HepG2 (cell line): Measurements from ENCODE around the gene COPZ1. TPM values are rescaled to one million over a fixed set of nuclear protein-coding genes. Genes with fewer than 3 reads are reported as not detected.

ENCODE experiments used
- AGO1 ChIP-seq: fragments of 200-400 bp; formaldehyde crosslinking; IDR thresholded peaks from 2 replicates; pipeline ENCODE4 v1.6.1; 2017; ENCODE audit warnings: mild to moderate bottlenecking, low read depth, low read length, moderate library complexity; ENCODE audit not compliant: poor library complexity, severe bottlenecking
- CAMTA2 ChIP-seq: sonication (generic); formaldehyde crosslinking; IDR thresholded peaks from 2 replicates; pipeline ENCODE4 v1.4.0; 2020; ENCODE audit warnings: mild to moderate bottlenecking, missing genetic modification reagents, borderline replicate concordance
- ELK4 ChIP-seq: sonication (generic); formaldehyde crosslinking; IDR thresholded peaks from 2 replicates; pipeline ENCODE4 v1.9.0; 2021; ENCODE audit warnings: missing genetic modification reagents, borderline replicate concordance
- FOSL1 ChIP-seq: sonication (generic); formaldehyde crosslinking; IDR thresholded peaks from 2 replicates; pipeline ENCODE4 v1.9.0; 2021; ENCODE audit warnings: missing genetic modification reagents, borderline replicate concordance
- MTA3 ChIP-seq: sonication (generic); formaldehyde crosslinking; IDR thresholded peaks from 2 replicates; pipeline ENCODE4 v1.4.0; 2020; ENCODE audit warnings: missing genetic modification reagents
- PAXIP1 ChIP-seq: sonication (generic); formaldehyde crosslinking; conservative IDR thresholded peaks from 2 replicates; pipeline ENCODE4 v1.4.0; 2020; ENCODE audit warnings: mild to moderate bottlenecking, missing genetic modification reagents, moderate library complexity
- PHF20 ChIP-seq: sonication (generic); formaldehyde crosslinking; IDR thresholded peaks from 2 replicates; pipeline ENCODE4 v1.5.0; 2020; ENCODE audit warnings: mild to moderate bottlenecking, missing genetic modification reagents
- RBFOX2 ChIP-seq: fragments of 200-400 bp; formaldehyde crosslinking; IDR thresholded peaks from 2 replicates; pipeline ENCODE4 v1.6.1; 2017; ENCODE audit warnings: low read depth, mild to moderate bottlenecking, low read length
- RFX1 ChIP-seq: fragments of 450-650 bp; IDR thresholded peaks from 2 replicates; pipeline ENCODE4 v1.6.1; 2017
- SKIL ChIP-seq: sonication (generic); formaldehyde crosslinking; IDR thresholded peaks from 2 replicates; pipeline ENCODE4 v1.8.0; 2022; ENCODE audit warnings: missing genetic modification reagents, mild to moderate bottlenecking, moderate library complexity, borderline replicate concordance
- SMYD3 ChIP-seq: sonication (generic); formaldehyde crosslinking; IDR thresholded peaks from 2 replicates; pipeline ENCODE4 v1.8.1; 2023; ENCODE audit warnings: mild to moderate bottlenecking, missing genetic modification reagents
- SP1 ChIP-seq, 2 experiments: fragments of 450-650 bp in 1 of 2; sonication (generic) in 1 of 2; formaldehyde crosslinking in 1 of 2; IDR thresholded peaks; 2 replicates each; pipeline versions ENCODE4 v1.4.0 to v1.6.1; 2016 to 2020; ENCODE audit warnings: missing genetic modification reagents in 1 of 2
- ZBTB25 ChIP-seq: IDR thresholded peaks from 2 replicates; pipeline ENCODE4 v1.6.1; 2018; ENCODE audit warnings: missing genetic modification reagents
- ZBTB7A ChIP-seq: sonication (generic); formaldehyde crosslinking; IDR thresholded peaks from 2 replicates; pipeline ENCODE4 v1.8.0; 2022; ENCODE audit warnings: mild to moderate bottlenecking, missing genetic modification reagents
- polyA plus RNA-seq, 8 experiments: library from polyadenylated mRNA; depleted of rRNA in 3 of 8; stranded (reverse) in 7 of 8; unstranded in 1 of 8; fragments of >200 nt; fragmentation: Illumina TruSeq in 4 of 8; extraction: Trizol in 4 of 8; gene quantifications; 2 replicates each; pipeline versions ENCODE4 v1.2.1 to v1.2.3, GENCODE V29; 2011 to 2016; ENCODE audit warnings: low read depth in 4 of 8, missing spikeins in 1 of 8, mixed read lengths in 1 of 8; ENCODE audit not compliant: insufficient read depth in 1 of 8
- total RNA-seq, 5 experiments: library from RNA; depleted of rRNA; stranded (reverse); fragments of >200 nt; fragmentation: Illumina TruSeq; extraction: Trizol; gene quantifications; 2 replicates each; pipeline ENCODE4 v1.2.3, GENCODE V29; 2016; ENCODE audit warnings: low read depth in 1 of 5

COPZ1 gene
- total and polyA plus RNA-seq, 2 of the 13 experiments (the other 11 are each of a cell fraction or from before 2014, with no cell fraction given), result 125 to 184 TPM

GRCh38 chr12:54279632-54280467, 45.1 kb upstream of the COPZ1 start, which contains the start of gene CBX5 (continued):
- TF ChIP-seq PAXIP1 (CRISPR knock-in tag) (peak; percentile 24; the same call in 1 of the 2 replicates), ZBTB7A (CRISPR knock-in tag) (no peak), SP1 (IDR thresholded peaks at IDR 0.05) (no peak), SP1 (CRISPR knock-in tag; IDR thresholded peaks at IDR 0.05) (no peak; the same call in none of the 2 replicates), CAMTA2 (CRISPR knock-in tag) (peak; percentile 56; the same call in 1 of the 2 replicates), AGO1 (no peak), MTA3 (CRISPR knock-in tag) (no peak), ZBTB25 (no peak; the same call in 1 of the 2 replicates), SMYD3 (CRISPR knock-in tag) (peak; percentile 70; the same call in 1 of the 2 replicates), RFX1 (no peak), FOSL1 (CRISPR knock-in tag) (no peak), RBFOX2 (0 out of 2 replicates have a peak, but pooled peaks have one; percentile 7), SKIL (CRISPR knock-in tag) (peak; percentile 30; the same call in 1 of the 2 replicates), ELK4 (no peak), PHF20 (CRISPR knock-in tag) (peak; percentile 56)
